ENCODE results near the gene INTS11. TPM values are rescaled to one million over a fixed set of nuclear protein-coding genes. Genes with fewer than 3 reads are reported as not detected.
A peak's percentile ranks its signal among the peaks of the same experiment; 100 is the strongest.

Gene INTS11
- total RNA-seq, 1 donor from 2014 or later: 66.3 TPM

GRCh38 chr1:1335792-1336248 is 11.4 kb upstream of the INTS11 start:
- Histone ChIP-seq H3K36me3 (ENCODE audit: control insufficient read depth, insufficient read depth, low read length) (peaks cover 25% of the 10 kb centered on the region), H3K27me3 (ENCODE audit: control insufficient read depth, insufficient read depth, low read length) (no peaks in the 10 kb centered on the region), H3K4me3 (ENCODE audit: low read depth, low read length) (no peak overlapping the region)
- TF ChIP-seq CTCF (IDR thresholded peaks at IDR 0.05; ENCODE audit: insufficient read depth, low read length, severe bottlenecking): no peak
- no peak for DNase-seq (ENCODE audit: low read depth)
- no peak for FAIRE-seq

- no peak overlapping the region for H3K4me3 ChIP-seq (ENCODE audit: low read depth, low read length)
- FAIRE-seq: no peak
- TF ChIP-seq CTCF (IDR thresholded peaks at IDR 0.05; ENCODE audit: insufficient read depth, low read length, severe bottlenecking): no peak
- no peak for DNase-seq (ENCODE audit: low read depth)
- no peaks in the 10 kb centered on the region for H3K27me3 ChIP-seq (ENCODE audit: control insufficient read depth, insufficient read depth, low read length)
- peaks cover 22% of the 10 kb centered on the region for H3K36me3 ChIP-seq (ENCODE audit: control insufficient read depth, insufficient read depth, low read length)
Observed at GRCh38 chr1:1335283-1335682, 10.8 kb upstream of the INTS11 start.

GRCh38 chr1:1334835-1335234 is 10.4 kb upstream of the INTS11 start:
- Histone ChIP-seq H3K4me3 (ENCODE audit: low read depth, low read length) (no peak overlapping the region), H3K27me3 (ENCODE audit: control insufficient read depth, insufficient read depth, low read length) (no peaks in the 10 kb centered on the region), H3K36me3 (ENCODE audit: control insufficient read depth, insufficient read depth, low read length) (peaks cover 22% of the 10 kb centered on the region)
- DNase-seq (ENCODE audit: low read depth): no peak
- TF ChIP-seq CTCF (IDR thresholded peaks at IDR 0.05; ENCODE audit: insufficient read depth, low read length, severe bottlenecking): no peak
- no peak for FAIRE-seq

- TF ChIP-seq CTCF (IDR thresholded peaks at IDR 0.05; ENCODE audit: insufficient read depth, low read length, severe bottlenecking): no peak
Observed at GRCh38 chr1:1333551-1334241, 9.2 kb upstream of the INTS11 start.

GRCh38 chr1:1332774-1333480 is 8.5 kb upstream of the INTS11 start:
- TF ChIP-seq CTCF (IDR thresholded peaks at IDR 0.05; ENCODE audit: insufficient read depth, low read length, severe bottlenecking): no peak
- Histone ChIP-seq H3K36me3 (ENCODE audit: control insufficient read depth, insufficient read depth, low read length) (peaks cover 12% of the 10 kb centered on the region), H3K4me3 (ENCODE audit: low read depth, low read length) (no peak overlapping the region), H3K27me3 (ENCODE audit: control insufficient read depth, insufficient read depth, low read length) (no peaks in the 10 kb centered on the region)
- peak; percentile 49 for DNase-seq (ENCODE audit: low read depth)
- no peak for FAIRE-seq

More at GRCh38 chr1:1333551-1334241, 9.2 kb upstream of the INTS11 start:
- DNase-seq (ENCODE audit: low read depth) (no peak), FAIRE-seq (no peak)
- no peak overlapping the region for H3K4me3 ChIP-seq (ENCODE audit: low read depth, low read length)
- no peaks in the 10 kb centered on the region for H3K27me3 ChIP-seq (ENCODE audit: control insufficient read depth, insufficient read depth, low read length)
- H3K36me3 ChIP-seq (ENCODE audit: control insufficient read depth, insufficient read depth, low read length): peaks cover 16% of the 10 kb centered on the region
